ENCODE data around the gene ANK3. TPM values are rescaled to one million over a fixed set of nuclear protein-coding genes. Genes with fewer than 3 reads are reported as not detected.

ANK3 gene
- total RNA-seq, 1 experiment from 2014 or later = 69.6 TPM

GRCh38 chr10:60044971-60045370 is 344.7 kb downstream of the ANK3 start:
- ChIA-PET POLR2A (no interaction called here), CTCF (interaction anchor here (1.5 kb wide), 1 partner anchor 23 kb away, joined by 3 read pairs; no protein-coding TSS in a partner anchor)
- no peak overlapping the region for H3K4me3 Mint-ChIP-seq
- H3K27me3 Mint-ChIP-seq (ENCODE audit: low read depth) = peaks cover 5% of the 10 kb centered on the region; the same call in 1 of the 2 replicates
- H3K9me3 Mint-ChIP-seq = no peaks in the 10 kb centered on the region
- DNase-seq (ENCODE audit: low spot score) (no peak), ATAC-seq (no peak)
- TF ChIP-seq ERG (CRISPR knock-in tag; IDR thresholded peaks at IDR 0.05) (no peak), HMGA2 (CRISPR knock-in tag; IDR thresholded peaks at IDR 0.05) (no peak), TP53 (CRISPR knock-in tag; IDR thresholded peaks at IDR 0.05) (no peak), CREM (CRISPR knock-in tag; IDR thresholded peaks at IDR 0.05) (no peak), PRDM15 (CRISPR knock-in tag; IDR thresholded peaks at IDR 0.05) (no peak), FOXP4 (CRISPR knock-in tag; IDR thresholded peaks at IDR 0.05) (no peak)
- H3K27ac Mint-ChIP-seq = no peak overlapping the region
- H3K36me3 Mint-ChIP-seq = no peaks in the 10 kb centered on the region
- peaks cover 24% of the 10 kb centered on the region for H3K4me1 Mint-ChIP-seq

GRCh38 chr10:60044242-60044641 is 345.4 kb downstream of the ANK3 start:
- POLR2A ChIA-PET = no interaction called here
- no peaks in the 10 kb centered on the region for H3K36me3 Mint-ChIP-seq
- H3K27me3 Mint-ChIP-seq (ENCODE audit: low read depth) = peaks cover 5% of the 10 kb centered on the region; the same call in 1 of the 2 replicates
- H3K4me3 Mint-ChIP-seq = no peak overlapping the region
- no peaks in the 10 kb centered on the region for H3K9me3 Mint-ChIP-seq
- CTCF ChIA-PET = interaction anchor here (0.7 to 1.5 kb wide), 2 partner anchors 22 to 30 kb away, joined by 3 read pairs; no protein-coding TSS in a partner anchor
- H3K27ac Mint-ChIP-seq = no peak overlapping the region
- DNase-seq (ENCODE audit: low spot score) = no peak
- peaks cover 24% of the 10 kb centered on the region for H3K4me1 Mint-ChIP-seq
- ATAC-seq = no peak
- TF ChIP-seq FOXP1 (CRISPR knock-in tag; IDR thresholded peaks at IDR 0.05; ENCODE audit: borderline replicate concordance) = no peak
- no peak for TF ChIP-seq ATF3 (CRISPR knock-in tag; conservative IDR thresholded peaks at IDR 0.05)
- no peak for TF ChIP-seq ZBTB43 (CRISPR knock-in tag; IDR thresholded peaks at IDR 0.05)
- TF ChIP-seq ZNF396 (CRISPR knock-in tag; IDR thresholded peaks at IDR 0.05; ENCODE audit: borderline replicate concordance) = no peak
- no peak for TF ChIP-seq ZNF423 (CRISPR knock-in tag; IDR thresholded peaks at IDR 0.05)
- no peak for TF ChIP-seq PRDM15 (CRISPR knock-in tag; IDR thresholded peaks at IDR 0.05)
- TF ChIP-seq ZNF263 (CRISPR knock-in tag; IDR thresholded peaks at IDR 0.05; ENCODE audit: low read depth) = no peak
- TF ChIP-seq AR (CRISPR knock-in tag; IDR thresholded peaks at IDR 0.05) = no peak
- TF ChIP-seq ZNF138 (CRISPR knock-in tag; conservative IDR thresholded peaks at IDR 0.05) = no peak
- TF ChIP-seq JUN (CRISPR knock-in tag; IDR thresholded peaks at IDR 0.05) = no peak
- TF ChIP-seq TP53 (CRISPR knock-in tag; IDR thresholded peaks at IDR 0.05) = no peak
- TF ChIP-seq STAT6 (CRISPR knock-in tag; conservative IDR thresholded peaks at IDR 0.05; ENCODE audit: low read depth) = no peak

Measured in WTC11 (cell line).